Measurements from ENCODE around the gene PLA2G6. TPM values are rescaled to one million over a fixed set of nuclear protein-coding genes. Genes with fewer than 3 reads are reported as not detected.

PLA2G6 gene
- total and polyA plus RNA-seq, 2 experiments from 2014 or later = 28.2 to 30.2 TPM

- H3K27ac ChIP-seq = no peak overlapping the region
- H4K20me1 ChIP-seq (ENCODE audit: insufficient read depth, poor library complexity, severe bottlenecking) = no peaks in the 10 kb centered on the region
- H3K4me3 ChIP-seq = no peak overlapping the region
- H3K9me3 ChIP-seq (ENCODE audit: low read depth) = no peaks in the 10 kb centered on the region
- H3K4me2 ChIP-seq = no peak overlapping the region
- DNase-seq (ENCODE audit: low spot score) = no peak
- H3K4me1 ChIP-seq (ENCODE audit: insufficient read depth) = peaks cover 4% of the 10 kb centered on the region
- H3K9me2 ChIP-seq (replicated peaks; ENCODE audit: insufficient read depth) = no peaks in the 10 kb centered on the region
- TF ChIP-seq EZH2phosphoT487 (IDR thresholded peaks at IDR 0.05; ENCODE audit: low read depth, severe bottlenecking, unreplicated experiment) (no peak), EZH2 (IDR thresholded peaks at IDR 0.05; ENCODE audit: borderline replicate concordance) (no peak)
- TF ChIP-seq, protein P1, sequence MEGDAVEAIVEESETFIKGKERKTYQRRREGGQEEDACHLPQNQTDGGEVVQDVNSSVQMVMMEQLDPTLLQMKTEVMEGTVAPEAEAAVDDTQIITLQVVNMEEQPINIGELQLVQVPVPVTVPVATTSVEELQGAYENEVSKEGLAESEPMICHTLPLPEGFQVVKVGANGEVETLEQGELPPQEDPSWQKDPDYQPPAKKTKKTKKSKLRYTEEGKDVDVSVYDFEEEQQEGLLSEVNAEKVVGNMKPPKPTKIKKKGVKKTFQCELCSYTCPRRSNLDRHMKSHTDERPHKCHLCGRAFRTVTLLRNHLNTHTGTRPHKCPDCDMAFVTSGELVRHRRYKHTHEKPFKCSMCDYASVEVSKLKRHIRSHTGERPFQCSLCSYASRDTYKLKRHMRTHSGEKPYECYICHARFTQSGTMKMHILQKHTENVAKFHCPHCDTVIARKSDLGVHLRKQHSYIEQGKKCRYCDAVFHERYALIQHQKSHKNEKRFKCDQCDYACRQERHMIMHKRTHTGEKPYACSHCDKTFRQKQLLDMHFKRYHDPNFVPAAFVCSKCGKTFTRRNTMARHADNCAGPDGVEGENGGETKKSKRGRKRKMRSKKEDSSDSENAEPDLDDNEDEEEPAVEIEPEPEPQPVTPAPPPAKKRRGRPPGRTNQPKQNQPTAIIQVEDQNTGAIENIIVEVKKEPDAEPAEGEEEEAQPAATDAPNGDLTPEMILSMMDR (IDR thresholded peaks at IDR 0.05; ENCODE audit: poor library complexity) = no peak
- WGBS (ENCODE audit: low lambda C conversion rate, missing lambda C conversion rate) = 72% methylated on average over 19 of the region's 19 CpGs
- H2AFZ ChIP-seq = no peak overlapping the region
- no peaks in the 10 kb centered on the region for H3K79me2 ChIP-seq
- no peaks in the 10 kb centered on the region for H3K36me3 ChIP-seq (replicated peaks; ENCODE audit: insufficient read depth, low read depth)
- no peaks in the 10 kb centered on the region for H3K27me3 ChIP-seq
These were observed 15.3 kb upstream of the PLA2G6 start for GRCh38 chr22:38196791-38197419.

- no peaks in the 10 kb centered on the region for H3K27me3 ChIP-seq
- no peaks in the 10 kb centered on the region for H3K36me3 ChIP-seq (replicated peaks; ENCODE audit: insufficient read depth, low read depth)
- H3K79me2 ChIP-seq = no peaks in the 10 kb centered on the region
- H4K20me1 ChIP-seq (ENCODE audit: insufficient read depth, poor library complexity, severe bottlenecking) = no peaks in the 10 kb centered on the region
- no peaks in the 10 kb centered on the region for H3K9me3 ChIP-seq (ENCODE audit: low read depth)
- H2AFZ ChIP-seq = no peak overlapping the region
- H3K9me2 ChIP-seq (replicated peaks; ENCODE audit: insufficient read depth) = no peaks in the 10 kb centered on the region
- H3K27ac ChIP-seq = no peak overlapping the region
- H3K4me3 ChIP-seq = no peak overlapping the region
- WGBS (ENCODE audit: low lambda C conversion rate, missing lambda C conversion rate) = 69% methylated on average over 6 of the region's 6 CpGs
- DNase-seq (ENCODE audit: low spot score) = no peak
- TF ChIP-seq EZH2 (IDR thresholded peaks at IDR 0.05; ENCODE audit: borderline replicate concordance) = no peak
- no peak for TF ChIP-seq EZH2phosphoT487 (IDR thresholded peaks at IDR 0.05; ENCODE audit: low read depth, severe bottlenecking, unreplicated experiment)
- TF ChIP-seq, protein P1 (IDR thresholded peaks at IDR 0.05; ENCODE audit: poor library complexity) = no peak
- H3K4me2 ChIP-seq = no peak overlapping the region
- peaks cover 7% of the 10 kb centered on the region for H3K4me1 ChIP-seq (ENCODE audit: insufficient read depth)
These were observed 11.9 kb upstream of the PLA2G6 start for GRCh38 chr22:38193580-38193979.

DNA sequence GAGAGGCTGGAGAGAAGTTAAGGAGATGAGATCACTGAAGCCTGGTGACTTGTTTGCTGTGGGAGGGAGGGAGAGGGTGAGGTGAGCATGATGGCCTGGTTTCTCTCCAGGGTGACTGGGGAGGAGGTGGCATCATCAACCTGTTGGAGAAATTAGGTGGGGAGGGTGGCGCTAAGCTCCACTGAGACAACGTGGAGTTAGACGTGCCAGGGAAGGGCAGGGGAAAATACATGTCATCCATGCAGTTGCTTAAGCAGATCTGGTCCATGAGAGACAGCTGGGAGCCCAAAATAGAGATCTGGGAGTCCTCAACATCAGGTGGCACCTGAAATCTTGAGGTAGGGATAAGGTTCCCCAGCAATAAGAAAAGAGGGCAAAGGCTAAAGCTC is 10.8 kb upstream of the PLA2G6 start:
- no peaks in the 10 kb centered on the region for H3K36me3 ChIP-seq (replicated peaks; ENCODE audit: insufficient read depth, low read depth)
- no peak overlapping the region for H2AFZ ChIP-seq
- H3K9me2 ChIP-seq (replicated peaks; ENCODE audit: insufficient read depth) = no peaks in the 10 kb centered on the region
- H3K4me2 ChIP-seq = no peak overlapping the region
- WGBS (ENCODE audit: low lambda C conversion rate, missing lambda C conversion rate) = 80% methylated on average over 3 of the region's 3 CpGs
- no peaks in the 10 kb centered on the region for H3K79me2 ChIP-seq
- no peaks in the 10 kb centered on the region for H3K27me3 ChIP-seq
- TF ChIP-seq EZH2phosphoT487 (IDR thresholded peaks at IDR 0.05; ENCODE audit: low read depth, severe bottlenecking, unreplicated experiment) = no peak
- TF ChIP-seq, protein P1 (IDR thresholded peaks at IDR 0.05; ENCODE audit: poor library complexity) = no peak
- TF ChIP-seq EZH2 (IDR thresholded peaks at IDR 0.05; ENCODE audit: borderline replicate concordance) = no peak
- peaks cover 13% of the 10 kb centered on the region for H3K4me1 ChIP-seq (ENCODE audit: insufficient read depth)
- no peaks in the 10 kb centered on the region for H3K9me3 ChIP-seq (ENCODE audit: low read depth)
- no peak overlapping the region for H3K4me3 ChIP-seq
- H4K20me1 ChIP-seq (ENCODE audit: insufficient read depth, poor library complexity, severe bottlenecking) = no peaks in the 10 kb centered on the region
- H3K27ac ChIP-seq = peak overlapping the region; percentile 44
- no peak for DNase-seq (ENCODE audit: low spot score)

Data from hepatocyte (in vitro differentiated cells).